ENCODE data around the gene LGI2.

The LGI2 gene

GRCh38 chr4:25013756-25014661, 16.7 kb downstream of the LGI2 start:
- Histone ChIP-seq H3K4me3 (ENCODE audit: low read length) (no peak overlapping the region), H3K9ac (ENCODE audit: low read length) (no peak overlapping the region), H3K36me3 (ENCODE audit: control insufficient read depth, low read depth, low read length) (no peaks in the 10 kb centered on the region), H3K27me3 (ENCODE audit: control insufficient read depth, insufficient read depth, low read length) (no peaks in the 10 kb centered on the region), H3K27ac (ENCODE audit: low read length) (no peak overlapping the region), H3K4me1 (ENCODE audit: control insufficient read depth, low read depth, low read length) (no peaks in the 10 kb centered on the region), H3K9me3 (ENCODE audit: control insufficient read depth, low read depth, low read length) (no peaks in the 10 kb centered on the region)

GRCh38 chr4:25012655-25013054, 18.1 kb downstream of the LGI2 start:
- H3K9me3 ChIP-seq (ENCODE audit: control insufficient read depth, low read depth, low read length) = no peaks in the 10 kb centered on the region
- no peak overlapping the region for H3K9ac ChIP-seq (ENCODE audit: low read length)
- no peaks in the 10 kb centered on the region for H3K4me1 ChIP-seq (ENCODE audit: control insufficient read depth, low read depth, low read length)
- no peak overlapping the region for H3K27ac ChIP-seq (ENCODE audit: low read length)
- no peak overlapping the region for H3K4me3 ChIP-seq (ENCODE audit: low read length)
- no peaks in the 10 kb centered on the region for H3K36me3 ChIP-seq (ENCODE audit: control insufficient read depth, low read depth, low read length)
- H3K27me3 ChIP-seq (ENCODE audit: control insufficient read depth, insufficient read depth, low read length) = no peaks in the 10 kb centered on the region

- no peaks in the 10 kb centered on the region for H3K27me3 ChIP-seq (ENCODE audit: control insufficient read depth, insufficient read depth, low read length)
- H3K4me1 ChIP-seq (ENCODE audit: control insufficient read depth, low read depth, low read length) = no peaks in the 10 kb centered on the region
- H3K9ac ChIP-seq (ENCODE audit: low read length) = no peak overlapping the region
- no peaks in the 10 kb centered on the region for H3K9me3 ChIP-seq (ENCODE audit: control insufficient read depth, low read depth, low read length)
- H3K27ac ChIP-seq (ENCODE audit: low read length) = no peak overlapping the region
- no peak overlapping the region for H3K4me3 ChIP-seq (ENCODE audit: low read length)
- no peaks in the 10 kb centered on the region for H3K36me3 ChIP-seq (ENCODE audit: control insufficient read depth, low read depth, low read length)
Measured at GRCh38 chr4:25011135-25011866, 19.4 kb downstream of the LGI2 start.

- no peaks in the 10 kb centered on the region for H3K4me1 ChIP-seq (ENCODE audit: control insufficient read depth, low read depth, low read length)
- no peak overlapping the region for H3K27ac ChIP-seq (ENCODE audit: low read length)
- no peak overlapping the region for H3K4me3 ChIP-seq (ENCODE audit: low read length)
- H3K27me3 ChIP-seq (ENCODE audit: control insufficient read depth, insufficient read depth, low read length) = no peaks in the 10 kb centered on the region
- H3K36me3 ChIP-seq (ENCODE audit: control insufficient read depth, low read depth, low read length) = no peaks in the 10 kb centered on the region
- H3K9ac ChIP-seq (ENCODE audit: low read length) = no peak overlapping the region
- H3K9me3 ChIP-seq (ENCODE audit: control insufficient read depth, low read depth, low read length) = no peaks in the 10 kb centered on the region
Measured at GRCh38 chr4:25007598-25007997, 23.1 kb downstream of the LGI2 start.

GRCh38 chr4:25002681-25003080, 28.1 kb downstream of the LGI2 start:
- no peak overlapping the region for H3K27ac ChIP-seq (ENCODE audit: low read length)
- no peak overlapping the region for H3K4me3 ChIP-seq (ENCODE audit: low read length)
- peaks cover 17% of the 10 kb centered on the region for H3K4me1 ChIP-seq (ENCODE audit: control insufficient read depth, low read depth, low read length)
- H3K9ac ChIP-seq (ENCODE audit: low read length) = no peak overlapping the region
- H3K36me3 ChIP-seq (ENCODE audit: control insufficient read depth, low read depth, low read length) = no peaks in the 10 kb centered on the region
- H3K9me3 ChIP-seq (ENCODE audit: control insufficient read depth, low read depth, low read length) = no peaks in the 10 kb centered on the region
- no peaks in the 10 kb centered on the region for H3K27me3 ChIP-seq (ENCODE audit: control insufficient read depth, insufficient read depth, low read length)

GRCh38 chr4:25001509-25001908, 29.2 kb downstream of the LGI2 start:
- no peaks in the 10 kb centered on the region for H3K36me3 ChIP-seq (ENCODE audit: control insufficient read depth, low read depth, low read length)
- peaks cover 17% of the 10 kb centered on the region for H3K4me1 ChIP-seq (ENCODE audit: control insufficient read depth, low read depth, low read length)
- no peaks in the 10 kb centered on the region for H3K27me3 ChIP-seq (ENCODE audit: control insufficient read depth, insufficient read depth, low read length)
- H3K9ac ChIP-seq (ENCODE audit: low read length) = no peak overlapping the region
- H3K27ac ChIP-seq (ENCODE audit: low read length) = no peak overlapping the region
- no peak overlapping the region for H3K4me3 ChIP-seq (ENCODE audit: low read length)
- no peaks in the 10 kb centered on the region for H3K9me3 ChIP-seq (ENCODE audit: control insufficient read depth, low read depth, low read length)

GRCh38 chr4:25000639-25001038, 30.1 kb downstream of the LGI2 start:
- no peaks in the 10 kb centered on the region for H3K27me3 ChIP-seq (ENCODE audit: control insufficient read depth, insufficient read depth, low read length)
- no peaks in the 10 kb centered on the region for H3K9me3 ChIP-seq (ENCODE audit: control insufficient read depth, low read depth, low read length)
- peaks cover 17% of the 10 kb centered on the region for H3K4me1 ChIP-seq (ENCODE audit: control insufficient read depth, low read depth, low read length)
- no peak overlapping the region for H3K4me3 ChIP-seq (ENCODE audit: low read length)
- H3K27ac ChIP-seq (ENCODE audit: low read length) = no peak overlapping the region
- H3K36me3 ChIP-seq (ENCODE audit: control insufficient read depth, low read depth, low read length) = no peaks in the 10 kb centered on the region
- no peak overlapping the region for H3K9ac ChIP-seq (ENCODE audit: low read length)

- Histone ChIP-seq H3K27ac (ENCODE audit: low read length) (no peak overlapping the region), H3K4me1 (ENCODE audit: control insufficient read depth, low read depth, low read length) (peaks cover 17% of the 10 kb centered on the region), H3K27me3 (ENCODE audit: control insufficient read depth, insufficient read depth, low read length) (no peaks in the 10 kb centered on the region), H3K9me3 (ENCODE audit: control insufficient read depth, low read depth, low read length) (no peaks in the 10 kb centered on the region), H3K9ac (ENCODE audit: low read length) (no peak overlapping the region), H3K36me3 (ENCODE audit: control insufficient read depth, low read depth, low read length) (no peaks in the 10 kb centered on the region), H3K4me3 (ENCODE audit: low read length) (no peak overlapping the region)
Measured at GRCh38 chr4:24999392-25000089, 31.2 kb downstream of the LGI2 start.

GRCh38 chr4:24995346-24995919, 35.3 kb downstream of the LGI2 start:
- Histone ChIP-seq H3K27me3 (ENCODE audit: control insufficient read depth, insufficient read depth, low read length) (no peaks in the 10 kb centered on the region), H3K9me3 (ENCODE audit: control insufficient read depth, low read depth, low read length) (no peaks in the 10 kb centered on the region), H3K36me3 (ENCODE audit: control insufficient read depth, low read depth, low read length) (no peaks in the 10 kb centered on the region), H3K4me3 (ENCODE audit: low read length) (no peak overlapping the region), H3K9ac (ENCODE audit: low read length) (no peak overlapping the region), H3K27ac (ENCODE audit: low read length) (no peak overlapping the region), H3K4me1 (ENCODE audit: control insufficient read depth, low read depth, low read length) (peaks cover 17% of the 10 kb centered on the region)

GRCh38 chr4:24993551-24994080, 37.1 kb downstream of the LGI2 start:
- Histone ChIP-seq H3K27ac (ENCODE audit: low read length) (no peak overlapping the region), H3K4me3 (ENCODE audit: low read length) (no peak overlapping the region), H3K36me3 (ENCODE audit: control insufficient read depth, low read depth, low read length) (no peaks in the 10 kb centered on the region), H3K9me3 (ENCODE audit: control insufficient read depth, low read depth, low read length) (no peaks in the 10 kb centered on the region), H3K9ac (ENCODE audit: low read length) (no peak overlapping the region), H3K4me1 (ENCODE audit: control insufficient read depth, low read depth, low read length) (peaks cover 8% of the 10 kb centered on the region), H3K27me3 (ENCODE audit: control insufficient read depth, insufficient read depth, low read length) (no peaks in the 10 kb centered on the region)

- H3K27ac ChIP-seq (ENCODE audit: low read length) = no peak overlapping the region
- no peaks in the 10 kb centered on the region for H3K36me3 ChIP-seq (ENCODE audit: control insufficient read depth, low read depth, low read length)
- no peaks in the 10 kb centered on the region for H3K9me3 ChIP-seq (ENCODE audit: control insufficient read depth, low read depth, low read length)
- no peak overlapping the region for H3K9ac ChIP-seq (ENCODE audit: low read length)
- peaks cover 7% of the 10 kb centered on the region for H3K4me1 ChIP-seq (ENCODE audit: control insufficient read depth, low read depth, low read length)
- no peaks in the 10 kb centered on the region for H3K27me3 ChIP-seq (ENCODE audit: control insufficient read depth, insufficient read depth, low read length)
- no peak overlapping the region for H3K4me3 ChIP-seq (ENCODE audit: low read length)
Measured at GRCh38 chr4:24992968-24993367, 37.8 kb downstream of the LGI2 start.
